Lower leg skin (tissue), 3 donors: ENCODE measurements around the gene CFAP58.

Source experiments
- CTCF ChIP-seq, 3 donors: fragments of 450-650 bp; IDR thresholded peaks; one replicate each; pipeline ENCODE4 v1.5.1; 2016; ENCODE audit warnings: antibody characterized with exemption in 3 of 3, mild to moderate bottlenecking in 3 of 3, moderate library complexity in 2 of 3
- POLR2A ChIP-seq, 2 donors: fragments of 450-650 bp; IDR thresholded peaks; one replicate each; pipeline ENCODE4 v1.6.1; 2016 to 2017; ENCODE audit warnings: antibody characterized with exemption in 2 of 2, mild to moderate bottlenecking in 1 of 2, moderate library complexity in 1 of 2

GRCh38 chr10:104347295-104348045, 6.2 kb upstream of the CFAP58 start:
- TF ChIP-seq CTCF (IDR thresholded peaks at IDR 0.05) (no peak), POLR2A (IDR thresholded peaks at IDR 0.05) (no peak)
